ENCODE data around the gene AURKA. TPM values are rescaled to one million over a fixed set of nuclear protein-coding genes. Genes with fewer than 3 reads are reported as not detected.
"Not testable (repeated sequence)": the region's sequence is repeated elsewhere in the genome, so short reads cannot be mapped to it uniquely, and the experiment has no call there.

Gene AURKA
- total and polyA plus RNA-seq, 7 experiments from 2014 or later, result 0.43 to 44.1 (median 1.1) TPM

- no peaks in the 10 kb centered on the region for H3K27me3 ChIP-seq (ENCODE audit: control insufficient read depth in 2 of 2, insufficient read depth in 2 of 2, low read length in 2 of 2)
- no peaks in the 10 kb centered on the region for H3K9me3 ChIP-seq (ENCODE audit: control insufficient read depth in 2 of 3, low read length in 3 of 3)
- CTCF ChIA-PET, result interaction anchor here (1.0 to 1.3 kb wide), 2 partner anchors 13 to 16 kb away, joined by 3 to 4 read pairs; no protein-coding TSS in a partner anchor
- peaks cover 0 to 41% (median 8%) of the 10 kb centered on the region in 5 donors for H3K36me3 Mint-ChIP-seq
- peaks cover 33 to 63% of the 10 kb centered on the region in 2 donors for H3K4me1 ChIP-seq (ENCODE audit: control insufficient read depth in 2 of 2, insufficient read depth in 2 of 2, low read length in 2 of 2)
- H3K4me3 Mint-ChIP-seq, result peak overlapping the region; percentile 75 to 97 (median 86)
- POLR2A ChIA-PET, result interaction anchor here (0.8 to 5.5 kb wide), 9 partner anchors 8 to 983 kb away, joined by 3 to 67 read pairs (median 9); partner anchors contain the start of genes AURKA, CSTF1 and RTF2
- peak overlapping the region; percentile 86 to 98 (median 97) for H3K27ac Mint-ChIP-seq
- H3K4me1 Mint-ChIP-seq, result peaks cover 50 to 92% (median 81%) of the 10 kb centered on the region in 7 donors
- ATAC-seq (peak; percentile 55), DNase-seq (peak in 7 of 9 donors; percentile 42 to 69 (median 53))
- H3K27me3 Mint-ChIP-seq, result no peaks in the 10 kb centered on the region
- peak overlapping the region; percentile 33 for H3K4me3 ChIP-seq (ENCODE audit: low read length)
- H3K36me3 ChIP-seq (ENCODE audit: control insufficient read depth in 2 of 3, insufficient read depth in 3 of 3, low read length in 3 of 3), result no peaks in the 10 kb centered on the region
- intact Hi-C loops (cut with micrococcal nuclease), result loop anchor here in 1 of 2 donors (1.0 to 5.0 kb wide), 2 partner anchors 48 to 982 kb away; no protein-coding TSS in a partner anchor
- peak overlapping the region; percentile 78 for H3K27ac ChIP-seq (ENCODE audit: low read depth, low read length)
- peaks cover 0 to 12% (median 0%) of the 10 kb centered on the region in 11 donors for H3K9me3 Mint-ChIP-seq
Observed at GRCh38 chr20:56414842-56415765, 23.1 kb upstream of the AURKA start.

GRCh38 chr20:56412949-56413348, 20.9 kb upstream of the AURKA start:
- ChIA-PET POLR2A (interaction anchor here (1.0 to 5.5 kb wide), 9 partner anchors 10 to 979 kb away, joined by 4 to 67 read pairs (median 22); partner anchors contain the start of genes AURKA, CSTF1, FAM210B and RTF2), CTCF (interaction anchor here (0.6 to 2.3 kb wide), 5 partner anchors 10 to 90 kb away, joined by 3 to 11 read pairs (median 3); no protein-coding TSS in a partner anchor)
- peak in 1 of 9 donors; percentile 24 for DNase-seq
- Histone ChIP-seq H3K36me3 (ENCODE audit: control insufficient read depth in 2 of 3, insufficient read depth in 3 of 3, low read length in 3 of 3) (no peaks in the 10 kb centered on the region), H3K27me3 (ENCODE audit: control insufficient read depth in 2 of 2, insufficient read depth in 2 of 2, low read length in 2 of 2) (no peaks in the 10 kb centered on the region), H3K4me1 (ENCODE audit: control insufficient read depth in 2 of 2, insufficient read depth in 2 of 2, low read length in 2 of 2) (peaks cover 26 to 43% of the 10 kb centered on the region in 2 donors), H3K9me3 (ENCODE audit: control insufficient read depth in 2 of 3, low read length in 3 of 3) (no peaks in the 10 kb centered on the region), H3K4me3 (ENCODE audit: low read length) (peak overlapping the region; percentile 71), H3K27ac (ENCODE audit: low read depth, low read length) (peak overlapping the region; percentile 78)
- no peak for ATAC-seq
- intact Hi-C loops (cut with micrococcal nuclease), result loop anchor here (1.0 to 2.0 kb wide), 6 partner anchors 9 to 55 kb away; partner anchors contain the start of genes AURKA (in 2 of the 2), CSTF1 (in 2 of the 2) and RTF2 (in 2 of the 2)
- Mint-ChIP-seq H3K27ac (peak overlapping the region; percentile 89 to 99 (median 97)), H3K9me3 (peaks cover 0 to 12% (median 0%) of the 10 kb centered on the region in 11 donors), H3K27me3 (no peaks in the 10 kb centered on the region), H3K36me3 (peaks cover 0 to 40% (median 4%) of the 10 kb centered on the region in 5 donors), H3K4me3 (peak overlapping the region; percentile 88 to 97 (median 92)), H3K4me1 (peaks cover 41 to 75% (median 71%) of the 10 kb centered on the region in 7 donors)

GRCh38 chr20:56412473-56412790, 20.4 kb upstream of the AURKA start:
- intact Hi-C loops (cut with micrococcal nuclease), result loop anchor here (1.0 to 2.0 kb wide), 6 partner anchors 10 to 56 kb away; partner anchors contain the start of genes AURKA (in 2 of the 2), CSTF1 (in 2 of the 2) and RTF2 (in 2 of the 2)
- Mint-ChIP-seq H3K9me3 (peaks cover 0 to 12% (median 0%) of the 10 kb centered on the region in 11 donors), H3K27me3 (no peaks in the 10 kb centered on the region), H3K4me1 (peaks cover 35 to 70% (median 66%) of the 10 kb centered on the region in 7 donors), H3K4me3 (peak overlapping the region; percentile 88 to 97 (median 92)), H3K36me3 (peaks cover 0 to 42% (median 6%) of the 10 kb centered on the region in 5 donors), H3K27ac (peak overlapping the region; percentile 89 to 99 (median 97))
- ChIA-PET CTCF (interaction anchor here (0.9 to 2.3 kb wide), 9 partner anchors 10 to 90 kb away, joined by 3 to 11 read pairs (median 3); partner anchors contain the start of gene FAM210B), POLR2A (interaction anchor here (0.5 to 5.5 kb wide), 12 partner anchors 11 to 980 kb away, joined by 3 to 67 read pairs (median 17); partner anchors contain the start of genes AURKA, CSTF1, FAM210B and RTF2)
- no peak for DNase-seq
- peak overlapping the region; percentile 71 for H3K4me3 ChIP-seq (ENCODE audit: low read length)
- peaks cover 2 to 4% (median 4%) of the 10 kb centered on the region in 3 experiments for H3K36me3 ChIP-seq (ENCODE audit: control insufficient read depth in 2 of 3, insufficient read depth in 3 of 3, low read length in 3 of 3)
- H3K4me1 ChIP-seq (ENCODE audit: control insufficient read depth in 2 of 2, insufficient read depth in 2 of 2, low read length in 2 of 2), result peaks cover 26 to 38% of the 10 kb centered on the region in 2 donors
- no peaks in the 10 kb centered on the region for H3K9me3 ChIP-seq (ENCODE audit: control insufficient read depth in 2 of 3, low read length in 3 of 3)
- H3K27ac ChIP-seq (ENCODE audit: low read depth, low read length), result peak overlapping the region; percentile 78
- ATAC-seq, result no peak
- no peaks in the 10 kb centered on the region for H3K27me3 ChIP-seq (ENCODE audit: control insufficient read depth in 2 of 2, insufficient read depth in 2 of 2, low read length in 2 of 2)

GRCh38 chr20:56411759-56412472, 19.9 kb upstream of the AURKA start, which contains the start of gene CASS4:
CASS4 (plus strand) TSS chr20:56412260; CDS start chr20:56412459, 199 bp downstream.
- Histone ChIP-seq H3K4me3 (ENCODE audit: low read length) (peak within 1 kb of the TSS; percentile 71), H3K9me3 (ENCODE audit: control insufficient read depth in 2 of 3, low read length in 3 of 3) (no peaks in the 10 kb centered on the region), H3K27ac (ENCODE audit: low read depth, low read length) (peak within 1 kb of the TSS; percentile 78), H3K36me3 (ENCODE audit: control insufficient read depth in 2 of 3, insufficient read depth in 3 of 3, low read length in 3 of 3) (peaks cover 5 to 10% (median 7%) of the 10 kb centered on the region in 3 experiments), H3K27me3 (ENCODE audit: control insufficient read depth in 2 of 2, insufficient read depth in 2 of 2, low read length in 2 of 2) (no peaks in the 10 kb centered on the region), H3K4me1 (ENCODE audit: control insufficient read depth in 2 of 2, insufficient read depth in 2 of 2, low read length in 2 of 2) (peaks cover 26 to 32% of the 10 kb centered on the region in 2 donors)
- ChIA-PET POLR2A (interaction anchor here (0.5 to 5.5 kb wide), 14 partner anchors 11 to 980 kb away, joined by 3 to 67 read pairs (median 10); partner anchors contain the start of genes AURKA, CSTF1, FAM210B and RTF2), CTCF (interaction anchor here (0.9 to 2.3 kb wide), 8 partner anchors 11 to 91 kb away, joined by 3 to 11 read pairs (median 3); partner anchors contain the start of gene FAM210B)
- H3K4me1 Mint-ChIP-seq, result peaks cover 32 to 64% (median 61%) of the 10 kb centered on the region in 7 donors
- peak within 1 kb of the TSS; percentile 88 to 97 (median 92) for H3K4me3 Mint-ChIP-seq
- H3K27me3 Mint-ChIP-seq, result no peaks in the 10 kb centered on the region
- H3K27ac Mint-ChIP-seq, result peak within 1 kb of the TSS; percentile 89 to 99 (median 97)
- peak; percentile 91 for ATAC-seq
- H3K9me3 Mint-ChIP-seq, result peaks cover 0 to 12% (median 0%) of the 10 kb centered on the region in 11 donors
- H3K36me3 Mint-ChIP-seq, result peaks cover 0 to 41% (median 10%) of the 10 kb centered on the region in 5 donors
- DNase-seq, result peak in 7 of 9 donors; percentile 65 to 83 (median 73)
- intact Hi-C loops (cut with micrococcal nuclease), result loop anchor here (1.0 to 2.0 kb wide), 6 partner anchors 10 to 56 kb away; partner anchors contain the start of genes AURKA (in 2 of the 2), CSTF1 (in 2 of the 2) and RTF2 (in 2 of the 2)

GRCh38 chr20:56411287-56411686, 19.3 kb upstream of the AURKA start:
- Histone ChIP-seq H3K4me1 (ENCODE audit: control insufficient read depth in 2 of 2, insufficient read depth in 2 of 2, low read length in 2 of 2) (peaks cover 26 to 30% of the 10 kb centered on the region in 2 donors), H3K27ac (ENCODE audit: low read depth, low read length) (peak overlapping the region; percentile 78)
- POLR2A ChIA-PET, result interaction anchor here (1.0 to 5.5 kb wide), 11 partner anchors 12 to 73 kb away, joined by 3 to 67 read pairs (median 20); partner anchors contain the start of genes AURKA, CSTF1, FAM210B and RTF2

More at GRCh38 chr20:56411287-56411686, 19.3 kb upstream of the AURKA start:
- DNase-seq; H3K27me3 Mint-ChIP-seq; intact Hi-C loops (cut with micrococcal nuclease); ATAC-seq; H3K9me3 ChIP-seq (ENCODE audit: control insufficient read depth in 2 of 3, low read length in 3 of 3); H3K27me3 ChIP-seq (ENCODE audit: control insufficient read depth in 2 of 2, insufficient read depth in 2 of 2, low read length in 2 of 2): not testable (repeated sequence)
- Mint-ChIP-seq H3K4me1 (peaks cover 28 to 59% (median 55%) of the 10 kb centered on the region in 7 donors), H3K27ac (peak overlapping the region; percentile 89 to 99 (median 97)), H3K36me3 (peaks cover 0 to 43% (median 12%) of the 10 kb centered on the region in 5 donors), H3K9me3 (peaks cover 0 to 12% (median 0%) of the 10 kb centered on the region in 11 donors), H3K4me3 (peak overlapping the region; percentile 88 to 97 (median 92))
- H3K4me3 ChIP-seq (ENCODE audit: low read length), result peak overlapping the region; percentile 71
- CTCF ChIA-PET, result interaction anchor here (0.9 to 1.2 kb wide), 7 partner anchors 13 to 92 kb away, joined by 3 to 5 read pairs (median 3); partner anchors contain the start of gene FAM210B
- peaks cover 5 to 16% (median 10%) of the 10 kb centered on the region in 3 experiments for H3K36me3 ChIP-seq (ENCODE audit: control insufficient read depth in 2 of 3, insufficient read depth in 3 of 3, low read length in 3 of 3)
